ENCODE data around the gene BCAS3. TPM values are rescaled to one million over a fixed set of nuclear protein-coding genes. Genes with fewer than 3 reads are reported as not detected.
"Not testable (repeated sequence)": the region's sequence is repeated elsewhere in the genome, so short reads cannot be mapped to it uniquely, and the experiment has no call there.

BCAS3 gene
- total RNA-seq, 2 experiments from 2014 or later: 13.4 to 14.5 TPM

- ChIA-PET POLR2A (no interaction called here), CTCF (ENCODE audit: unreplicated experiment) (no interaction called here)
- Histone ChIP-seq H3K9me2 (ENCODE audit: insufficient read depth, low read length) (no peaks in the 10 kb centered on the region), H2AFZ (ENCODE audit: low read length) (no peak overlapping the region), H3K36me3 (ENCODE audit: insufficient read depth, low read length) (no peaks in the 10 kb centered on the region), H3K4me3 (ENCODE audit: low read depth, low read length, poor library complexity, severe bottlenecking) (no peak overlapping the region), H3K9me3 (ENCODE audit: low read length) (no peaks in the 10 kb centered on the region), H3K79me2 (ENCODE audit: insufficient read depth, low read depth, low read length) (no peaks in the 10 kb centered on the region), H3K4me2 (ENCODE audit: low read length) (no peak overlapping the region), H3K4me1 (ENCODE audit: insufficient read depth, low read length, poor library complexity, severe bottlenecking) (no peaks in the 10 kb centered on the region), H4K20me1 (ENCODE audit: insufficient read depth, low read length) (no peaks in the 10 kb centered on the region), H3K27ac (ENCODE audit: low read depth, low read length, poor library complexity, severe bottlenecking) (no peak overlapping the region)
- intact Hi-C loops (cut with micrococcal nuclease; ENCODE audit: unreplicated experiment): no loop called here
- no TSS peak for BruUV-seq (replicated peaks)
- TF ChIP-seq CTCF (conservative IDR thresholded peaks at IDR 0.05; ENCODE audit: low read length) (no peak), EZH2phosphoT487 (IDR thresholded peaks at IDR 0.05; ENCODE audit: borderline replicate concordance, low read depth, low read length) (no peak)
- DNase-seq (ENCODE audit: low spot score): no peak
Measured at GRCh38 chr17:60757437-60757836, 79.8 kb downstream of the BCAS3 start.

GRCh38 chr17:60759756-60760155 lies 82.1 kb downstream of the BCAS3 start:
- H3K9me3 ChIP-seq (ENCODE audit: low read length): no peaks in the 10 kb centered on the region
- no peak overlapping the region for H3K4me3 ChIP-seq (ENCODE audit: low read depth, low read length, poor library complexity, severe bottlenecking)
- TF ChIP-seq EZH2phosphoT487 (IDR thresholded peaks at IDR 0.05; ENCODE audit: borderline replicate concordance, low read depth, low read length): no peak
- TF ChIP-seq CTCF (conservative IDR thresholded peaks at IDR 0.05; ENCODE audit: low read length): no peak
- intact Hi-C loops (cut with micrococcal nuclease; ENCODE audit: unreplicated experiment): no loop called here
- BruUV-seq (replicated peaks): no TSS peak
- CTCF ChIA-PET (ENCODE audit: unreplicated experiment): no interaction called here
- POLR2A ChIA-PET: no interaction called here
- H3K4me2 ChIP-seq (ENCODE audit: low read length): no peak overlapping the region
- no peaks in the 10 kb centered on the region for H4K20me1 ChIP-seq (ENCODE audit: insufficient read depth, low read length)
- H3K79me2 ChIP-seq (ENCODE audit: insufficient read depth, low read depth, low read length): no peaks in the 10 kb centered on the region
- H3K27ac ChIP-seq (ENCODE audit: low read depth, low read length, poor library complexity, severe bottlenecking): no peak overlapping the region
- no peak overlapping the region for H2AFZ ChIP-seq (ENCODE audit: low read length)
- H3K4me1 ChIP-seq (ENCODE audit: insufficient read depth, low read length, poor library complexity, severe bottlenecking): no peaks in the 10 kb centered on the region
- no peaks in the 10 kb centered on the region for H3K36me3 ChIP-seq (ENCODE audit: insufficient read depth, low read length)
- DNase-seq (ENCODE audit: low spot score): no peak
- H3K9me2 ChIP-seq (ENCODE audit: insufficient read depth, low read length): no peaks in the 10 kb centered on the region

GRCh38 chr17:60761301-60761700 lies 83.7 kb downstream of the BCAS3 start:
- H3K4me2 ChIP-seq (ENCODE audit: low read length); H3K4me1 ChIP-seq (ENCODE audit: insufficient read depth, low read length, poor library complexity, severe bottlenecking); CTCF ChIA-PET (ENCODE audit: unreplicated experiment); H3K9me3 ChIP-seq (ENCODE audit: low read length); DNase-seq (ENCODE audit: low spot score); BruUV-seq (replicated peaks); H3K27ac ChIP-seq (ENCODE audit: low read depth, low read length, poor library complexity, severe bottlenecking); H3K4me3 ChIP-seq (ENCODE audit: low read depth, low read length, poor library complexity, severe bottlenecking); H2AFZ ChIP-seq (ENCODE audit: low read length); intact Hi-C loops (cut with micrococcal nuclease; ENCODE audit: unreplicated experiment); H3K9me2 ChIP-seq (ENCODE audit: insufficient read depth, low read length); H3K79me2 ChIP-seq (ENCODE audit: insufficient read depth, low read depth, low read length); H3K36me3 ChIP-seq (ENCODE audit: insufficient read depth, low read length); POLR2A ChIA-PET; H4K20me1 ChIP-seq (ENCODE audit: insufficient read depth, low read length): not testable (repeated sequence)
